T-cell (primary cell): Measurements from ENCODE around the gene HTRA2. TPM values are rescaled to one million over a fixed set of nuclear protein-coding genes. Genes with fewer than 3 reads are reported as not detected.

Source experiments
- ATAC-seq, 4 experiments: fragments of 200-7000 bp in 3 of 4; fragments of 150-1000 bp in 1 of 4; cut with Tn5 transposase; replicated peaks in 1 of 4; 1 replicate in 3 of 4; 2 replicates in 1 of 4; pipeline ENCODE4 v1.10.0; 2021; ENCODE audit warnings: moderate library complexity in 3 of 4, mild to moderate bottlenecking in 2 of 4, moderate number of reproducible peaks in 1 of 4
- CTCF ChIA-PET, 2 donors: fragments of 300-600 bp; sonication (Branson Sonifier 250); formaldehyde crosslinking; loops; one replicate each; lab custom pipeline; 2022; ENCODE audit warnings: antibody characterized with exemption in 2 of 2; lab: Charles Lee
- POLR2A ChIA-PET, 2 donors: fragments of 300-600 bp; sonication (Branson Sonifier 250); formaldehyde crosslinking; loops; one replicate each; lab custom pipeline; 2022; ENCODE audit warnings: antibody characterized with exemption in 2 of 2; lab: Charles Lee
- DNase-seq, 35 experiments: peaks; one replicate each; pipeline versions ENCODE4 v3.0.0 to v3.0.0-alpha.2; 2013 to 2023
- H3K27ac ChIP-seq: one replicate; pipeline ENCODE4 v1.5.1; 2013; ENCODE audit warnings: low read length
- H3K27me3 ChIP-seq, 2 experiments: replicated peaks in 1 of 2; 1 replicate in 1 of 2; 2 replicates in 1 of 2; pipeline versions ENCODE4 v1.6.1 to v1.7.0; 2013; ENCODE audit warnings: low read length in 1 of 2, mixed read lengths in 1 of 2; ENCODE audit not compliant: control insufficient read depth in 2 of 2, insufficient read depth in 2 of 2; ENCODE audit errors: extremely low read depth in 1 of 2
- H3K36me3 ChIP-seq, 2 donors: 1 replicate in 1 of 2; 2 replicates in 1 of 2; pipeline versions ENCODE4 v1.6.1 to v1.7.0; 2013; ENCODE audit warnings: low read length in 1 of 2; ENCODE audit not compliant: control insufficient read depth in 2 of 2, insufficient read depth in 1 of 2; ENCODE audit errors: extremely low read depth in 1 of 2
- H3K4me1 ChIP-seq, 2 experiments: 1 replicate in 1 of 2; 2 replicates in 1 of 2; pipeline versions ENCODE4 v1.6.1 to v1.7.0; 2013; ENCODE audit warnings: low read length in 2 of 2, mixed read lengths in 1 of 2; ENCODE audit not compliant: insufficient read depth in 2 of 2, control insufficient read depth in 1 of 2; ENCODE audit errors: extremely low read depth in 1 of 2
- H3K4me3 ChIP-seq, 2 donors: 1 replicate in 1 of 2; 2 replicates in 1 of 2; pipeline versions ENCODE4 v1.5.1 to v1.7.0; 2013; ENCODE audit warnings: mild to moderate bottlenecking in 2 of 2, low read length in 1 of 2, moderate library complexity in 1 of 2; ENCODE audit not compliant: control insufficient read depth in 1 of 2; ENCODE audit errors: extremely low read depth in 1 of 2
- H3K9me3 ChIP-seq: 2 replicates; pipeline ENCODE4 v1.7.0; 2013
- H3K27ac Mint-ChIP-seq, 2 donors: one replicate each; pipeline ENCODE4 v1.8.0; 2020 to 2021; ENCODE audit warnings: mild to moderate bottlenecking in 2 of 2, mixed read lengths in 2 of 2
- H3K27me3 Mint-ChIP-seq, 2 donors: one replicate each; pipeline ENCODE4 v1.8.0; 2021 to 2022; ENCODE audit warnings: mixed read lengths in 2 of 2
- H3K36me3 Mint-ChIP-seq: one replicate; pipeline ENCODE4 v1.8.0; 2021; ENCODE audit warnings: mixed read lengths
- H3K4me1 Mint-ChIP-seq, 3 donors: one replicate each; pipeline ENCODE4 v1.8.0; 2020 to 2022; ENCODE audit warnings: mixed read lengths in 3 of 3, mild to moderate bottlenecking in 1 of 3
- H3K4me3 Mint-ChIP-seq, 3 donors: one replicate each; pipeline ENCODE4 v1.8.0; 2020 to 2022; ENCODE audit warnings: mild to moderate bottlenecking in 3 of 3, mixed read lengths in 3 of 3, moderate library complexity in 3 of 3
- H3K9me3 Mint-ChIP-seq, 3 donors: one replicate each; pipeline ENCODE4 v1.8.0; 2020 to 2022; ENCODE audit warnings: mixed read lengths in 3 of 3
- WGBS: methylation state at CpG from one replicate; pipeline ENCODE4 v1.1.5; 2013; ENCODE audit warnings: missing lambda C conversion rate; ENCODE audit not compliant: insufficient coverage; 5-methylcytosine and 5-hydroxymethylcytosine counted together
- total RNA-seq, 35 experiments: library from RNA in 6 of 35; stranded (reverse) in 6 of 35; fragments of 120-200 nt in 1 of 35; gene quantifications; one replicate each; pipeline versions ENCODE4 v1.2.1 to v1.2.4 and lab custom pipeline; 2013 to 2026

HTRA2 gene
- total RNA-seq, 5 donors from 2014 or later (not counting 1 experiment from before 2014, with no cell fraction given) = 25.1 to 45.2 (median 38.3) TPM

GRCh38 chr2:74514368-74515270, 15.1 kb upstream of the HTRA2 start, which contains the start of gene TLX2:
Gene TLX2 (plus strand): TSS chr2:74514450. CDS start chr2:74514807, 357 bp downstream.
- CTCF ChIA-PET = no interaction called here
- Histone ChIP-seq H3K9me3 (no peaks in the 10 kb centered on the region), H3K27me3 (peaks cover 12 to 85% of the 10 kb centered on the region in 2 experiments), H3K4me3 (peak within 1 kb of the TSS; percentile 18 to 50), H3K27ac (no peak within 1 kb of the TSS), H3K36me3 (no peaks in the 10 kb centered on the region), H3K4me1 (peaks cover 7 to 36% of the 10 kb centered on the region in 2 experiments)
- 5% methylated on average over 70 of the region's 82 CpGs for WGBS
- peak within 1 kb of the TSS; percentile 65 to 74 (median 70) for H3K4me3 Mint-ChIP-seq
- H3K4me1 Mint-ChIP-seq = peaks cover 14 to 29% (median 21%) of the 10 kb centered on the region in 3 donors
- no peaks in the 10 kb centered on the region for H3K36me3 Mint-ChIP-seq
- peak in 1 of 35 experiments; percentile 33 for DNase-seq
- ATAC-seq = peak in 3 of 4 experiments; percentile 13 to 24 (median 18)
- peaks cover 47 to 66% of the 10 kb centered on the region in 2 donors for H3K27me3 Mint-ChIP-seq
- POLR2A ChIA-PET = interaction anchor here in 1 of 2 donors (0.5 to 0.6 kb wide), 2 partner anchors 70 to 172 kb away, joined by 3 read pairs; no protein-coding TSS in a partner anchor
- no peaks in the 10 kb centered on the region for H3K9me3 Mint-ChIP-seq
- H3K27ac Mint-ChIP-seq = no peak within 1 kb of the TSS

GRCh38 chr2:74515271-74515980, 14.3 kb upstream of the HTRA2 start:
- Histone ChIP-seq H3K36me3 (no peaks in the 10 kb centered on the region), H3K4me1 (peaks cover 7 to 36% of the 10 kb centered on the region in 2 experiments), H3K9me3 (no peaks in the 10 kb centered on the region), H3K27me3 (peaks cover 13 to 84% of the 10 kb centered on the region in 2 experiments), H3K4me3 (peak overlapping the region; percentile 31 to 66), H3K27ac (no peak overlapping the region)
- H3K4me3 Mint-ChIP-seq = peak overlapping the region; percentile 65 to 74 (median 70)
- peaks cover 54 to 74% of the 10 kb centered on the region in 2 donors for H3K27me3 Mint-ChIP-seq
- no peaks in the 10 kb centered on the region for H3K9me3 Mint-ChIP-seq
- CTCF ChIA-PET = no interaction called here
- H3K4me1 Mint-ChIP-seq = peaks cover 14 to 29% (median 21%) of the 10 kb centered on the region in 3 donors
- no peak overlapping the region for H3K27ac Mint-ChIP-seq
- no peaks in the 10 kb centered on the region for H3K36me3 Mint-ChIP-seq
- 8% methylated on average over 51 of the region's 60 CpGs for WGBS
- ATAC-seq (peak in 3 of 4 experiments; percentile 4 to 27 (median 21)), DNase-seq (peak in 2 of 35 experiments; percentile 16 to 29)
- POLR2A ChIA-PET = interaction anchor here in 1 of 2 donors (0.6 kb wide), 1 partner anchor 69 kb away, joined by 3 read pairs; no protein-coding TSS in a partner anchor

GRCh38 chr2:74515981-74516633, 13.6 kb upstream of the HTRA2 start:
- ChIA-PET POLR2A (no interaction called here), CTCF (interaction anchor here in 1 of 2 donors (0.5 kb wide), 1 partner anchor 369 kb away, joined by 3 read pairs; no protein-coding TSS in a partner anchor)
- H3K4me1 ChIP-seq = peaks cover 7 to 36% of the 10 kb centered on the region in 2 experiments
- Mint-ChIP-seq H3K36me3 (no peaks in the 10 kb centered on the region), H3K4me3 (peak overlapping the region; percentile 70 to 75 (median 74)), H3K27me3 (peaks cover 55 to 79% of the 10 kb centered on the region in 2 donors), H3K27ac (no peak overlapping the region), H3K9me3 (no peaks in the 10 kb centered on the region), H3K4me1 (peaks cover 14 to 29% (median 21%) of the 10 kb centered on the region in 3 donors)
- H3K4me3 ChIP-seq = peak overlapping the region; percentile 28 to 66
- H3K9me3 ChIP-seq = no peaks in the 10 kb centered on the region
- DNase-seq (peak in 34 of 35 experiments; percentile 18 to 75 (median 60)), ATAC-seq (peak; percentile 79 to 93 (median 83))
- H3K27me3 ChIP-seq = peaks cover 9 to 83% of the 10 kb centered on the region in 2 experiments
- H3K36me3 ChIP-seq = no peaks in the 10 kb centered on the region
- WGBS = 6% methylated on average over 65 of the region's 72 CpGs
- H3K27ac ChIP-seq = no peak overlapping the region

GRCh38 chr2:74516650-74517049, 13.1 kb upstream of the HTRA2 start:
- no peak overlapping the region for H3K27ac Mint-ChIP-seq

GRCh38 chr2:74522516-74522915, 7.2 kb upstream of the HTRA2 start:
- Histone ChIP-seq H3K27ac (no peak overlapping the region), H3K9me3 (no peaks in the 10 kb centered on the region), H3K27me3 (peaks cover 2 to 26% of the 10 kb centered on the region in 2 experiments), H3K4me3 (no peak overlapping the region), H3K36me3 (peaks cover 3 to 15% of the 10 kb centered on the region in 2 donors), H3K4me1 (peaks cover 0 to 3% of the 10 kb centered on the region in 2 experiments)
- no peak overlapping the region for H3K27ac Mint-ChIP-seq
- POLR2A ChIA-PET = interaction anchor here in 1 of 2 donors (0.5 kb wide), 1 partner anchor 16 kb away, joined by 3 read pairs; no protein-coding TSS in a partner anchor
- peaks cover 15% of the 10 kb centered on the region for H3K36me3 Mint-ChIP-seq
- H3K4me1 Mint-ChIP-seq = peaks cover 3 to 10% (median 9%) of the 10 kb centered on the region in 3 donors
- no peaks in the 10 kb centered on the region for H3K9me3 Mint-ChIP-seq
- 85% methylated on average over 3 of the region's 3 CpGs for WGBS
- peaks cover 33 to 34% of the 10 kb centered on the region in 2 donors for H3K27me3 Mint-ChIP-seq
- CTCF ChIA-PET = no interaction called here
- ATAC-seq = no peak
- DNase-seq = no peak
- H3K4me3 Mint-ChIP-seq = no peak overlapping the region

More at GRCh38 chr2:74516650-74517049, 13.1 kb upstream of the HTRA2 start:
- ATAC-seq (no peak), DNase-seq (no peak)
- Histone ChIP-seq H3K9me3 (no peaks in the 10 kb centered on the region), H3K4me3 (peak overlapping the region; percentile 28 to 66), H3K36me3 (no peaks in the 10 kb centered on the region), H3K27me3 (peaks cover 9 to 82% of the 10 kb centered on the region in 2 experiments), H3K27ac (no peak overlapping the region), H3K4me1 (peaks cover 7 to 36% of the 10 kb centered on the region in 2 experiments)
- Mint-ChIP-seq H3K4me1 (peaks cover 14 to 29% (median 21%) of the 10 kb centered on the region in 3 donors), H3K36me3 (no peaks in the 10 kb centered on the region), H3K27me3 (peaks cover 56 to 76% of the 10 kb centered on the region in 2 donors), H3K9me3 (no peaks in the 10 kb centered on the region), H3K4me3 (peak overlapping the region; percentile 70 to 75 (median 74))
- ChIA-PET POLR2A (no interaction called here), CTCF (interaction anchor here in 1 of 2 donors (0.5 kb wide), 1 partner anchor 370 kb away, joined by 3 read pairs; no protein-coding TSS in a partner anchor)
- WGBS = 81% methylated on average over 5 of the region's 13 CpGs
